Measurements from ENCODE around the gene HBG2.

HBG2 gene

GRCh38 chr11:5247472-5248192 lies 6.9 kb downstream of the HBG2 start:
- no peak for DNase-seq

GRCh38 chr11:5246772-5247471 lies 7.7 kb downstream of the HBG2 start:
- no peak for DNase-seq

- DNase-seq: no peak
Measured at GRCh38 chr11:5245155-5245554, 9.4 kb downstream of the HBG2 start.

GRCh38 chr11:5243816-5244180 lies 10.8 kb downstream of the HBG2 start:
- DNase-seq: no peak

- no peak for DNase-seq
Measured at GRCh38 chr11:5242933-5243815, 11.4 kb downstream of the HBG2 start.

GRCh38 chr11:5242208-5242607 lies 12.4 kb downstream of the HBG2 start:
- DNase-seq: no peak

GRCh38 chr11:5241458-5241857 lies 13.1 kb downstream of the HBG2 start:
- no peak for DNase-seq

- no peak for DNase-seq
Measured at GRCh38 chr11:5240458-5240857, 14.1 kb downstream of the HBG2 start.

GRCh38 chr11:5240056-5240455 lies 14.5 kb downstream of the HBG2 start:
- DNase-seq: no peak

GRCh38 chr11:5239046-5239445 lies 15.5 kb downstream of the HBG2 start:
- no peak for DNase-seq

GRCh38 chr11:5238486-5238885 lies 16.1 kb downstream of the HBG2 start:
- DNase-seq: no peak

- DNase-seq: no peak
Measured at GRCh38 chr11:5237420-5237819, 17.2 kb downstream of the HBG2 start.

- no peak for DNase-seq
Measured at GRCh38 chr11:5235364-5236095, 19.1 kb downstream of the HBG2 start.

GRCh38 chr11:5234381-5234834 lies 20.2 kb downstream of the HBG2 start, which contains the start of gene HBD:
Gene HBD, minus strand, starts transcription at chr11:5234483. Its CDS starts 50 bp downstream, at chr11:5234433.
- DNase-seq: no peak

- DNase-seq: no peak
Measured at GRCh38 chr11:5233307-5233706, 21.3 kb downstream of the HBG2 start.

- DNase-seq: no peak
Measured at GRCh38 chr11:5232821-5233220, 21.8 kb downstream of the HBG2 start.

GRCh38 chr11:5232176-5232575 lies 22.4 kb downstream of the HBG2 start:
- DNase-seq: no peak

GRCh38 chr11:5231111-5231510 lies 23.5 kb downstream of the HBG2 start:
- no peak for DNase-seq

GRCh38 chr11:5230266-5230665 lies 24.3 kb downstream of the HBG2 start:
- no peak for DNase-seq

- no peak for DNase-seq
Measured at GRCh38 chr11:5229796-5230195, 24.8 kb downstream of the HBG2 start.

- DNase-seq: no peak
Measured at GRCh38 chr11:5229356-5229755, 25.2 kb downstream of the HBG2 start.

GRCh38 chr11:5228124-5228523 lies 26.5 kb downstream of the HBG2 start:
- no peak for DNase-seq

GRCh38 chr11:5227681-5228080 lies 26.9 kb downstream of the HBG2 start:
- no peak for DNase-seq

All from NCI-H187 (cell line).